AG04450 (cell line): Measurements from ENCODE around the gene SLC16A2. TPM values are rescaled to one million over a fixed set of nuclear protein-coding genes. Genes with fewer than 3 reads are reported as not detected.

Experiments
- CTCF ChIA-PET: fragments of 300-600, 350-600 bp; formaldehyde crosslinking; extraction: SDS; loops from one replicate; lab custom pipeline; 2022; ENCODE audit warnings: antibody characterized with exemption, inconsistent platforms; lab: Charles Lee
- POLR2A ChIA-PET: fragments of 350-600 bp; formaldehyde crosslinking; extraction: SDS; loops from one replicate; lab custom pipeline; 2021; ENCODE audit warnings: antibody characterized with exemption, inconsistent platforms; lab: Yijun Ruan, JAX
- DNase-seq: peaks from one replicate; pipeline ENCODE4 v3.0.0-alpha.2; 2011; ENCODE audit warnings: low read depth, low spot score
- H3K27ac ChIP-seq: one replicate; pipeline ENCODE4 v1.5.1; 2012; ENCODE audit warnings: low read depth, low read length, control low read depth
- H3K27me3 ChIP-seq: one replicate; pipeline ENCODE4 v1.6.0; 2012; ENCODE audit warnings: low read length; ENCODE audit not compliant: control insufficient read depth, insufficient read depth
- H3K4me3 ChIP-seq: 2 replicates; pipeline ENCODE4 v1.5.1; 2011; ENCODE audit warnings: mild to moderate bottlenecking, low read depth, low read length, control low read depth
- H3K9me3 ChIP-seq: 2 replicates; pipeline ENCODE4 v1.5.1; 2012; ENCODE audit warnings: low read length; ENCODE audit not compliant: control insufficient read depth, insufficient read depth
- CTCF ChIP-seq: IDR thresholded peaks from 2 replicates; pipeline ENCODE4 v1.5.1; 2011; ENCODE audit warnings: low read depth, low read length, control low read depth, inconsistent platforms
- polyA minus RNA-seq: library from RNA; depleted of rRNA, polyadenylated mRNA; stranded (reverse); fragments of >200 nt; gene quantifications from 2 replicates; pipeline ENCODE4 v1.2.3, GENCODE V29; 2011; rRNA and poly(A)+ RNA removed
- polyA plus RNA-seq: library from polyadenylated mRNA; depleted of rRNA; stranded (reverse); fragments of >200 nt; gene quantifications from 2 replicates; pipeline ENCODE4 v1.2.3, GENCODE V29; 2011; rRNA removed

The SLC16A2 gene
- polyA plus RNA-seq (38.5 and 42.6 TPM in 2 replicates), polyA minus RNA-seq (33.1 and 38.7 TPM in 2 replicates)

GRCh38 chrX:74421036-74421739 is at the start of gene SLC16A2:
SLC16A2 (plus strand) TSS chrX:74421493; CDS start chrX:74421638, 145 bp downstream.
- TF ChIP-seq CTCF, result no peak
- Histone ChIP-seq H3K9me3 (no peaks in the 10 kb centered on the region), H3K4me3 (peak within 1 kb of the TSS; percentile 68), H3K27ac (peak within 1 kb of the TSS; percentile 87), H3K27me3 (no peaks in the 10 kb centered on the region)
- CTCF ChIA-PET, result interaction anchor here (0.6 to 2.4 kb wide), 3 partner anchors 38 to 114 kb away, joined by 4 to 13 read pairs (median 5); no protein-coding TSS in a partner anchor
- DNase-seq, result peak; percentile 49
- POLR2A ChIA-PET, result interaction anchor here (0.6 to 2.8 kb wide), 4 partner anchors 30 to 116 kb away, joined by 5 to 9 read pairs (median 6); no protein-coding TSS in a partner anchor

GRCh38 chrX:74372272-74372671 is 49.0 kb upstream of the SLC16A2 start:
- H3K27me3 ChIP-seq, result no peaks in the 10 kb centered on the region
- TF ChIP-seq CTCF, result no peak
- CTCF ChIA-PET, result interaction anchor here (1.3 to 2.1 kb wide), 2 partner anchors 10 to 12 kb away, joined by 3 to 9 read pairs; no protein-coding TSS in a partner anchor
- no peak for DNase-seq
- H3K4me3 ChIP-seq, result no peak overlapping the region
- no peaks in the 10 kb centered on the region for H3K9me3 ChIP-seq
- POLR2A ChIA-PET, result no interaction called here
- H3K27ac ChIP-seq, result no peak overlapping the region

GRCh38 chrX:74377282-74377681 is 44.0 kb upstream of the SLC16A2 start:
- DNase-seq, result no peak
- Histone ChIP-seq H3K9me3 (no peaks in the 10 kb centered on the region), H3K27me3 (no peaks in the 10 kb centered on the region), H3K4me3 (no peak overlapping the region), H3K27ac (no peak overlapping the region)
- no peak for TF ChIP-seq CTCF
- ChIA-PET CTCF (no interaction called here), POLR2A (no interaction called here)

- CTCF ChIA-PET, result interaction anchor here (0.7 to 3.9 kb wide), 12 partner anchors 9 to 222 kb away, joined by 3 to 15 read pairs (median 3); partner anchors contain the start of gene SLC16A2
Observed at GRCh38 chrX:74382613-74383012, 38.7 kb upstream of the SLC16A2 start.

More at GRCh38 chrX:74382613-74383012, 38.7 kb upstream of the SLC16A2 start:
- Histone ChIP-seq H3K4me3 (no peak overlapping the region), H3K9me3 (no peaks in the 10 kb centered on the region), H3K27ac (no peak overlapping the region), H3K27me3 (no peaks in the 10 kb centered on the region)
- peak; percentile 82 for TF ChIP-seq CTCF
- DNase-seq, result peak; percentile 10
- POLR2A ChIA-PET, result no interaction called here
